Left kidney (tissue), 2 donors: ENCODE measurements around the gene SIL1. TPM values are rescaled to one million over a fixed set of nuclear protein-coding genes. Genes with fewer than 3 reads are reported as not detected.

Source experiments
- DNase-seq: peaks from one replicate; pipeline ENCODE4 v3.0.0-alpha.2; 2013
- polyA plus RNA-seq: library from polyadenylated mRNA; unstranded; fragments of 120-200 nt; gene quantifications from one replicate; pipeline ENCODE4 v1.2.1, GENCODE V29; 2013; ENCODE audit not compliant: insufficient read length

Gene SIL1
- polyA plus RNA-seq, 1 donor: 47.8 TPM

- DNase-seq: no peak
These were observed 87.5 kb downstream of the SIL1 start for GRCh38 chr5:139110526-139111168.

GRCh38 chr5:139108063-139108824 is 89.9 kb downstream of the SIL1 start:
- no peak for DNase-seq

GRCh38 chr5:139105621-139106071 is 92.5 kb downstream of the SIL1 start:
- DNase-seq: peak; percentile 61

- no peak for DNase-seq
These were observed 93.4 kb downstream of the SIL1 start for GRCh38 chr5:139104577-139105276.

- no peak for DNase-seq
These were observed 94.4 kb downstream of the SIL1 start for GRCh38 chr5:139103762-139104161.

GRCh38 chr5:139100825-139101224 is 97.3 kb downstream of the SIL1 start:
- no peak for DNase-seq

GRCh38 chr5:139094154-139095131 is 103.7 kb downstream of the SIL1 start:
- no peak for DNase-seq

- no peak for DNase-seq
These were observed 105.3 kb downstream of the SIL1 start for GRCh38 chr5:139092741-139093343.

- no peak for DNase-seq
These were observed 106.6 kb downstream of the SIL1 start for GRCh38 chr5:139091439-139092156.

- no peak for DNase-seq
These were observed 107.6 kb downstream of the SIL1 start for GRCh38 chr5:139090581-139090980.

- DNase-seq: no peak
These were observed 110.1 kb downstream of the SIL1 start for GRCh38 chr5:139088024-139088423.

GRCh38 chr5:139082813-139083498 is 115.2 kb downstream of the SIL1 start:
- DNase-seq: no peak

- DNase-seq: no peak
These were observed 118.1 kb downstream of the SIL1 start for GRCh38 chr5:139079991-139080610.

GRCh38 chr5:139079225-139079990 is 118.8 kb downstream of the SIL1 start:
- DNase-seq: no peak

- DNase-seq: no peak
These were observed 119.8 kb downstream of the SIL1 start for GRCh38 chr5:139078345-139078744.

- DNase-seq: no peak
These were observed 120.3 kb downstream of the SIL1 start for GRCh38 chr5:139077899-139078298.

- peak; percentile 75 for DNase-seq
These were observed 122.1 kb downstream of the SIL1 start for GRCh38 chr5:139076111-139076510.
